GM21619 (cell line): ENCODE data around the gene PLCB2.

Source experiments
- ATAC-seq: cut with Tn5 transposase; IDR thresholded peaks from one replicate; pipeline ENCODE4 v1.9.1; 2021; ENCODE audit not compliant: unreplicated experiment

Gene PLCB2, protein sequence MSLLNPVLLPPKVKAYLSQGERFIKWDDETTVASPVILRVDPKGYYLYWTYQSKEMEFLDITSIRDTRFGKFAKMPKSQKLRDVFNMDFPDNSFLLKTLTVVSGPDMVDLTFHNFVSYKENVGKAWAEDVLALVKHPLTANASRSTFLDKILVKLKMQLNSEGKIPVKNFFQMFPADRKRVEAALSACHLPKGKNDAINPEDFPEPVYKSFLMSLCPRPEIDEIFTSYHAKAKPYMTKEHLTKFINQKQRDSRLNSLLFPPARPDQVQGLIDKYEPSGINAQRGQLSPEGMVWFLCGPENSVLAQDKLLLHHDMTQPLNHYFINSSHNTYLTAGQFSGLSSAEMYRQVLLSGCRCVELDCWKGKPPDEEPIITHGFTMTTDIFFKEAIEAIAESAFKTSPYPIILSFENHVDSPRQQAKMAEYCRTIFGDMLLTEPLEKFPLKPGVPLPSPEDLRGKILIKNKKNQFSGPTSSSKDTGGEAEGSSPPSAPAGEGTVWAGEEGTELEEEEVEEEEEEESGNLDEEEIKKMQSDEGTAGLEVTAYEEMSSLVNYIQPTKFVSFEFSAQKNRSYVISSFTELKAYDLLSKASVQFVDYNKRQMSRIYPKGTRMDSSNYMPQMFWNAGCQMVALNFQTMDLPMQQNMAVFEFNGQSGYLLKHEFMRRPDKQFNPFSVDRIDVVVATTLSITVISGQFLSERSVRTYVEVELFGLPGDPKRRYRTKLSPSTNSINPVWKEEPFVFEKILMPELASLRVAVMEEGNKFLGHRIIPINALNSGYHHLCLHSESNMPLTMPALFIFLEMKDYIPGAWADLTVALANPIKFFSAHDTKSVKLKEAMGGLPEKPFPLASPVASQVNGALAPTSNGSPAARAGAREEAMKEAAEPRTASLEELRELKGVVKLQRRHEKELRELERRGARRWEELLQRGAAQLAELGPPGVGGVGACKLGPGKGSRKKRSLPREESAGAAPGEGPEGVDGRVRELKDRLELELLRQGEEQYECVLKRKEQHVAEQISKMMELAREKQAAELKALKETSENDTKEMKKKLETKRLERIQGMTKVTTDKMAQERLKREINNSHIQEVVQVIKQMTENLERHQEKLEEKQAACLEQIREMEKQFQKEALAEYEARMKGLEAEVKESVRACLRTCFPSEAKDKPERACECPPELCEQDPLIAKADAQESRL

DNA sequence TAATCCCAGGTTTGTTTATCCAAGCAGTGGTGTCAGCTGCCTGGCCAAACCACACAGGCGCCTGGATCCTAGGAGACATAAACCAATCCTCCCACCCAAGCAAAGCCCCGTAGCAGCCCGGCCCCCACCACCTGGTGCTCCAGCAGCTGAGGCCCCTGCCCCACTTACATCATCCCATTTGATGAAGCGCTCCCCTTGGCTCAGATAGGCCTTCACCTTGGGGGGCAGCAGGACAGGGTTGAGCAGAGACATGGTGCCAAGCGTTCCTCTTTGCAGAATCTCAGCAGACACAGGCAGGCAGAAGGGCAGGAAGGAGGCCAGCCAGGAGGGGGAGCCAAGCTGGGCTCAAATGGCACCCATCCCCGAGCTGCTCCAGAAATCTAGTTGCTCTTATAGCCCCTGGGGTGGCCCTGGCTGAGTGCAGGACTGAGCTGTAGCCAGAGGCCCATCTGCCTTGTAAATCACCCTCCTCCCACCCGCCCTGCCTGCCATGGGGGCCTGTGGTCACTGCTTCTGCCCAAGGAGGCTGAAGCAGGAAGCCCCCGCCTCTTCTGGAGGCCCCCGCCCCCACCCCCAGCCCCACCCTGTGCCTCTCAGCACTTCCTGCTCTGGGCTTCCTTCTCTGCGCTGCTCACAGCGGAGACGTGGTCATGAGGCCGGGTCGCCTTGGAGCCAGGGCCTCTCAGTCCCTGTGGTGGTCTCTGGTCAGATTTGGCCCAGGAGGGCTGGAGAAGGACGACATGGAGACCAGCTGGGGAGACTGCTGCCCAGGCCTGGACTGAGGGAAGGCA is at the start of gene PLCB2:
Gene PLCB2, minus strand, starts transcription at position 515 of the 791 bp plus-strand sequence. Its CDS starts 263 bp downstream, at position 252.
- peak; percentile 64 for ATAC-seq

DNA sequence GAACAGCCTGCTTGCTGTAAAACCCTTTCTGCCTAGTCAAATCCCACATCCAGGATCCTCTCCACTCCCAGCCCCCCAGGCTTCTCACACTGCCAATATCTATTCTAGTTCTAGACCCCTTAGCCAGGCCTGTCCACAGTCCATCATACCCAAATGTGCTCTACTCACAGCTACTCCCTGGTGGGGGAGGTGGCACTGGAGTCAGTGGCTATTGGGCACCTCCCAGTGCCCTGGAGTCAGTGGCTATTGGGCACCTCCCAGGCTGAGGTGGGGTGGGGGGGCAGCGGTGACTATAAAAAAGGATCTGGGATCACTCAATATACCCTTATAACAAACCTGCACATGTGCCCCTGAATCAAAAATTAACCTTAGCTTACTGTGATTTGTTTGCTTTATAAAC is 49.5 kb upstream of the PLCB2 start:
- ATAC-seq: no peak

DNA sequence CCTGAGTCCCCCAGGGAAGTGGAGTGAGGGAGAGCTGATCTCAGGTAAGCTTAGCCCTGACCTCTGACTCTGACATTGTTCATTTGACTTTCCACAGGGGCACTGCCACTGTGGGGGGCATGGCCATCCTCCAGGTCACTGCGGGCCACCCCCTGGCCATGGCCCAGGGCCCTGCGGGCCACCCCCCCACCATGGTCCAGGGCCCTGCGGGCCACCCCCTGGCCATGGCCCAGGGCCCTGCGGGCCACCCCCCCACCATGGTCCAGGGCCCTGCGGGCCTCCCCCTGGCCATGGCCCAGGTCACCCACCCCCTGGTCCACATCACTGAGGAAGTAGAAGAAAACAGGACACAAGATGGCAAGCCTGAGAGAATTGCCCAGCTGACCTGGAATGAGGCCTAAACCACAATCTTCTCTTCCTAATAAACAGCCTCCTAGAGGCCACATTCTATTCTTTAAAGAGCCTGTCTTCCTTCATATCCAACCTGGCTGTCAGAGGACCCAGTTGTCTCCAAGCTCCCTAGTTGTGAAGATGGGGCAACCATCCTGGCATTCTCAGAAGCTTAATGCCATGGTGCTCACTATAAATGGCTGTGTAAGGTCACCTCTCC is 48.3 kb upstream of the PLCB2 start:
- ATAC-seq: no peak

DNA sequence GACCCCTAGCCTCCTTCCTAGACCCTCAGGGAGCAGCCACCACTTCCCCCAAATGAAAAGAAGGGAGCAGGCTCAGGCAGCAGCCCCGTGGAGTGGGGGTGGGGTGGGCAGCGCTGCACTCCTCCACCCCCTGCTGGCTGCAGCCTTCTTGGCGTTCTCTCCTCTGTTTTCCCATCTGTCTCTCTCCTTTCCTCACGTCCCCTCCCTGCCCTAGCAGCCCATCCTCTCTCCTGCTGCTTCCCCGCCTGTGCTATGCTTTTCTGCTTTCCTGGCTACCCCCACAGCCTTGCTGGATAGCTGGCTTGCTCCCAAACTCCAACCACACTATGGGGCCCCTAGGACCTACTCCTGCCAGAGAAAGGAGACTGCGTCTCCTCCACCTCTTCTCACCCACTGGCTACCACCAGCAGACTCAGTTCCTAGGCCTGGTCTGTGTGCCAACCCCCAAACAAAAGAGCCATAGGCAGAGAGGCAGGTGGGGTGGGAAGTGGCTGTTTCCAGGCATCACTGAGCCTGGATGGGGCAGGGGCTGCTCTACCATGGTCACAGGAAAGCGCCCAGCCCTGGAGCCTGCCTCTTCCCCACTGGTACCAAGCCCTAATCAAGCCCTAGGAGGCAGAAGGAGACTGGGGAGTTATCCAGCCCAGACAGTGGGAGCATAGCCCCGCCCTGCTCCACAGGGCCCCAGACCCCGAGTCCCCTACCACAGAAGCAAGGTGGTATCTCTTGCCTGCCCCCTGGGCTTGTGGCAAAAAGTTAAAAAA is 46.9 kb upstream of the PLCB2 start:
- no peak for ATAC-seq

DNA sequence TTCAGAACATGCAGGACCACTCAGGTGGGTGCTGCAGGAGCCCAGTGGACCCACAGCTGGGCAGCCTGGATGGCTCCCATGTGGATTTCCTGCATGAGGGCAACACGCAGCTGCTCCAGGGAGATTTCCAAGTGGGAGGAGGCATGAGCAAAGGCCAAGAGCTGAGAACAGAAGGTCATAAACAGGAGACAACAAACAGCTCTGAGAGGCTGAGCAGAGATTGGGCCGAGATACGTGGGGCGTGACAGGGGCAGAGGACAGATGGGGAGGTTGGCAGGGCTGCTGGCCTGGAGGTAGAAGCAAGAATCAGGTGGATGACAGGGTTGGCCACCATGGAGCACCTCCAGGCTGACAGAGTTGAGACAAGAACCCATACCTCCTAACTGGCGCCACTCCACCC is 46.0 kb upstream of the PLCB2 start:
- no peak for ATAC-seq

DNA sequence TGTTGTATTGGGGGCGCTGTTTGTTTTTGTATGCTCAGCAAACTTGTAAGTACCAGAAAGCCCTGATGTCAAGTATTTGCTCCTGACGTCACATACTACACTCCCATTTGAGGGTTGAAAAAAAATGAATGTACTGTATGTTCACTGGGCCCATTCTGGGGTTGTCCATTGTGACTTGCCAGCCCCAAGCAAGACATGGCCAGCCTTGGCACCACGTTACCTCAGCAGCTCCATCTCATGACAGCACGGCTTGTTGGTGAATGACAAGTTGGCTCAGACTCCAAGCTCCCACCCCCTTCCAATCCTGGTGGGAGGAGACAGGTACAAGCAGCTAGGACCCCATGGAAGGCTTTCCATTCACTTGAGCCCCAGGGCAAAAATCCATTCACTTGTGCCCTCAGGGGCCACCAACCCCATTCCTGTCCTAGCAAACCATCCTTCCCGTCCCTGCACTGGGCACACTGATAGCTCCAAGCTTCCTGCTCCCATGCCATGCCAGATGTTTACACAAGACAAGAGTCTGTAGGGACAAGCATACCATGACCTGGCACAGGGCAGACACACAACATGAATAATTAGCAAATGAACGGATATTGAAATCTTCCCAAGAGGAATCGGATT is 44.7 kb upstream of the PLCB2 start:
- ATAC-seq: no peak

DNA sequence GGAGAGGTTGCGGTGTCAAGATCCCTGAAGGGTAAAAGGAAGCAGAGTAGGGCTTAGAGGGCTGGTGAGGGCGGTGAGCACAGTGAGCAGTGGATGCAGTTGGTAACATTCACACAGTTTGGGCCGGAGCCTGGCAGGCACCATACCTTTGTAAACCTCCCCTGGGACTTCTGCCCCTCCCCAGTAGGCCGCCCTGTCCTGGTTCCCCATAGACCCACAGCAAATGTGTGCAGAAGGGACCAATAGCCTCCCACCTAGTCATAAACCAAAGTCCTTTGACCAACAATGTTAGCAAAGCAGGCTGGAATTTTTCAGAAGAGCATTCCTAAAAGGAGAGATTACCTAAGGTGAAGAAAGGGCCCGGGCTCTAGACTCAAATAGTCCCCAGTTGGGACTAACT is 41.4 kb upstream of the PLCB2 start:
- no peak for ATAC-seq

DNA sequence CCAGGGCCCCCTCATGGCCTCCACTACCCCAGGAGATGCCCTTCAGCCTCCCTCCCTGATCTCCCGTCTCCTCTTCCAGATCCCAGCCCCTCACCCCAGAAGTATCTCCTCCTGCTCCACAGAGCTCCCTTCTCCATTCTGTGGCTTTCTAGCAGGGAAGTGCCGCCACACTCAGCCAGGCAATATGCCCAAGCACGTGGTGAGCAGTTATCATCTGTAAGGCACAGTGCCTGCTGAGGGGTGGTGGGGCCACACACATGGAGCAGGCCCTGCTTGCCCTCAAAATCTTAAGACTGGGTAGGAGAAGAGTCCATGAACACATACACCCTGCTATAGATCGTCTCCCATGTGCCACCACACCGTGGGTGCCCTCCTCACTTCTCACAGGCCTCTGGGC is 40.7 kb upstream of the PLCB2 start:
- no peak for ATAC-seq

DNA sequence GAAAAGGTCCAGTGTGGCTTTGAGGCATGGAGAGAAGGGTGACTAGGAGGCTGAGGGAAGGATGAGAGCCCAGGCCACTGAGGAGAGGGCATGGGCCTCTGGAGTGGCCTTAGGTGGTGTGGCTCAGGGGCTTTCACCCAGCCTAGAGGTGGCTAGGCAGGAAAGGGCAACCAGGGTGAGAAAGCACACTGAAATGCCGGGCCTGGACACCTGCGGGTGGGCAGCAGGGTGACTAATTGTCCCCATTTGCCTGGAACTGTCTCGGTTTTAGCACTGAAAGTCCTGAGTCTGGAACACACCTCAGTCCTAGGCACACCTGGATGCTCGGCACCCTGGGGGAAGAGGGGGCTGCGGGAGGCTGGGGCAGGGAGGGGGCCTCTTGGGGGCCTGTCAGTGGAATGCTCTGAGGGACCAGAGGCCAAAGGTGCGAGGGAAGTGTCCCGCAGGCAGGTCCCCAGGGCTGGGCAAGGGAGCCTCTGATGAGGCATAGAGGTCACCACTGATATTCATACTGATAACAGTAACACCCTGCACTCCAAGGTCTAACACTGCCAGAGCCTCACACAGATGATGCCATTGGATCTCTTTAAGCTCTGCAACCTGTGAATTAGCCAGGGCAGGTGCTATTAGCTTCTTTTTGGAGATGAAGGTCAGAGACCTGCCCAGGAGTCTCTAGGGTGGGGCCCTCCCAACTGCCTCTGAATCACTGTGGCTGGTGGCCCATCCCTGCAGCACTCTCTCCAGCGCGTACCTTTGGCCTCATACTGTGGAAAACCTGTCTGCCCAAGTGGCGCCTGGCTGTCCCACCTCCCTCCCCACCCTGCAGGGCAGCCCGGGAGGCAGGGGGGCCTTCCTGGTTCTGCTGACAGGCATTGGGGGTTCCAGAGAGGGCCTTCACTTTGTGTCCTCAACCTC is 40.1 kb upstream of the PLCB2 start:
- ATAC-seq: no peak

DNA sequence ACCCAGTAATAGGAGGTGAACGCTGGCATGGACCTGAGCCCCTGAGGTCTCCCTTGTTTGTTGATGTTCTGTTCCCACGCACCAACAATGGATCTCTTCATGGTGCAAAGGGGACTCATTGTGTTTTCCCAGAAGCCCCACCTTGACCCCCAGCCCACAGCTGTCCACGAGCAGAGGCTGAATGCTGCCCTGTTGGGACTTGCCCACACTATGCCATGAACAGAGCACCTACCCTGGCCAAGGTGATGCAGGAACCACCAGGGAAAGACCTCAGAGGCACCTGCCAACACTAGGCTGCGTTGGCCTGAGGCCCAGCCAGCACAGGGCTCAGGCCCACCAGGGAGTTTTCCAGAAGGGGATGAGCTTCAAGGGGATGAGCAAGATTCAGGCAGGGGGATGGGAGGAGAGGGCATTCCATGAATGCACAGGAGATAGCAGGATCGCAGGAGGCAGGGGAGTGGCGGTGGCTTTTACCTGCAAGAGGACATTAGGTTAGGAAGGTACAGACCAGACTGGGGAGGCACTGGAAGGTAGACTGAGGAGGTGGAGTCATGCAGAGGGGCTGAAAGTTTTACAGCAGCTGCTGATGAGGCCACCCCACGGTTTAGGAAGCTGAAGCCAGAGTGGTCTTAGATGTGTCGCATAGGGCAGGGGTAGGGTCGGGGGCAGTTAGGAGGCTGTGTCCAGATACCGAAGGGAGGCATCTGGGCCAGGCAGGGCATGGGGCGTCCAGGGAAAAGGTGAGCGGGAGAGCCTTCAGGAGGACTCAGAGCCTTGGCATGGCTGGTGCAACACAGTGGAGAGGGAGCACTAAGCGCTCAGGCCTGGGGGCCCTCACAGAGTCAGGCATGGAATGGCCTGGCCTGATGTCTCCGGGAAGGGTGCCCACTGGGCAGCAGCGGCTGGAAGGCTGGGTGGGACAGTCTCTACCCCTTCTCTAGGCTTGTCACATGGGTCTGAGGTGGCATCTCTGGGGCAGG is 39.1 kb upstream of the PLCB2 start:
- no peak for ATAC-seq

DNA sequence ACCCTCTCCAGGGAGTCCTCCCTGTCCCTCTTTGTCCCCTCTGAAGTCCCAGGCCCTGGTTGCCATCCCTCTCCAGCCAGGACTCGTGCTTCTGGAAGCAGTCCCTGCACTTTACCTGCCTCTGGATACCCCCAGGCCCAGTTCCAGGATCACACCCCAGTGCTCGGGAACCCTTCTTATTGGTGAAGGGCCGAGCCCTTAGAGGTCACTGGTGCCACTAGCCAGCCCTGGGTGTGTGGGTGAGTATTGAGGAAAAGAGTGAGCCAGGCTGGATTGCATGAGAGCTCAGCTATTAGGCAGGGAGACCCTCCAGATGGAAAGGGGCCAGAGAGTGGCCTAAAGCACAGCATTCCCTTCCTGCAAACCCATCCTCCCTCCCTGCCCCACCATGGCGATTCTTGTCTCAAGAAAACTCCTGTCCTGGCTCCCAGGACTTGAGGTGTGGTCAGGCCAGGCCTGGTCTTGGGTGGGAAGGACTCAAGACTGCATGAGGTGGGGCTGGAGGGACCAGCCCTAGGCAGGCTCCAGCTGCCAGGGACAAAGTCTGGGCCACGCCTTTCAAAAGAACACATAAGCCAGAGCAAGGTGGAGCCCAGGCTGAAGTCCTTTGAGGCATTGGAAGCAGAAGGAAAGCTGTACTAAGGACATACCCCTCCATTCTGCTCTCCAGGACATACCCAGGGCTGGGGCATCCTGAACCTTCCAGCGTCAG is 38.3 kb upstream of the PLCB2 start:
- ATAC-seq: no peak

DNA sequence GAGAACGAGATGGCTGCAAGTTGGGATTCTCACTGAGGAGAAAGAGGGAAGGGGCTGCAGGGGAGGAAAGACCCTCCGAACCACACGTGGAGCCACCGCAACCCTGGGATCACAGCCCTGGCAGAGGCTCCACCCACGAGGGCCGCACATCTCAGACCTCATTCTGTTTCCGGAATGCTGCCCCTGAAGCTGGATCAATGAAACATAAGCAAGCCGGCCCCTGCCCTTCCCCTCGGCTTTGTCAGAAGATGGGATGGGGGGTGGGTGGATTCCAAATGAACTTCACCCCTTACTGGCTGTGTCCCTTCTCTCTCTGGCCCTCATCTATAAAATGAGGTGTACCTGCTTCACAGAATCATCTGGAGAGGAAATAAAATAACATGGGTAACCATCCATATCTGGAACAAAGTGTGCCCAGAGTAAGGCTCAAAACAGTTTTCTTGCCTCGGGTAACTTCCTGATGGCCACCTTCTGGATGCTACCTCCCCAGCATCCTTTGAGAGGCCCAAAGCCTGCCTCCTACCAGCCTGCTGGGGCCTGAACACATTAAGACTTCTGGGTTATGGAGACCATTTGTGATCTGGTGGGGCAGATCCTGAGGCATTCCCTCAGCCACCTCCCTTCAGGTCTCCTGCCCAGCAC is 37.6 kb upstream of the PLCB2 start:
- no peak for ATAC-seq

DNA sequence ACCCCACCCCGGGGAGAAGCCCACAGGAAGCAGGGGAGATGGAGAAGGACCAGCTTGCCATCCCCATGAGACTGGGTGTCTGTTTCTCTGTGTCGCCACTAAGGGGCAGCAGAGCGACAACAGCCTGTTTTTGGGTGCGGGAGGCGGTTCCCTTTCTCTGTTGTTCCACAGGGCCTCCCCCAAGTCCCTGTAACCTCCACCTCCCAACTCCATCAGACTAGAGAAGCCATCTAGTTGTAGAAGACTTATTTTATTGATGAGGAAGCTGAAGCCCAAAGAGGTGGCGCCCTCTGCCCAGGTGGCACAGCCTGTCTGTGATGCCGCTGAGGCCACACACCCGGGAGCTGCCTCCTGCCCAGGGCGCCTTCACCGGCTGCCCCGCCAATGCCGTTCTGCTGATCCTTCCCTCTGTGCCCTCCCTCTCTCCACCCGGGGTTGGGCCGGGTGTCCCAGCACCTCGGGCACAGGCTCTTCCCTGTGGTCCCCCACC is 36.9 kb upstream of the PLCB2 start:
- ATAC-seq: peak; percentile 56

DNA sequence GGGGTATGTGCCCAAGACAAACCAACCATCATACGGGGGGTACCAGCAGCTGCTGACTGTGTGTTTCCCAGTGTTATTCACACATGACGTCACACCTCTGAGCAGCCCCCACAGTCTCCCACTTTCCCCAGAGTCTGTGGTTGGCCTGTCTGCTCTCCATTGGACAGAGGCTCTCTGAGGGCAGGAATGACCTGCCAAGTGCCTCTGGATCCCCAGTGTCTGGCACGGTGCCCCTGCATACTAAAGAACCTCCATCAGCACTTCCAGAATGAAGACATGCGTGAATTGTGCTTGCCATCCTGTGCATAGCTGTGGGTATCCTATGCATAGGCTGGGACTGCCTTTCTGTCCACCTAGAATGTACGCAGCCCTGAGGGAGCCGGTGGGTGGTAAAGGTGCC is 36.5 kb upstream of the PLCB2 start:
- no peak for ATAC-seq

DNA sequence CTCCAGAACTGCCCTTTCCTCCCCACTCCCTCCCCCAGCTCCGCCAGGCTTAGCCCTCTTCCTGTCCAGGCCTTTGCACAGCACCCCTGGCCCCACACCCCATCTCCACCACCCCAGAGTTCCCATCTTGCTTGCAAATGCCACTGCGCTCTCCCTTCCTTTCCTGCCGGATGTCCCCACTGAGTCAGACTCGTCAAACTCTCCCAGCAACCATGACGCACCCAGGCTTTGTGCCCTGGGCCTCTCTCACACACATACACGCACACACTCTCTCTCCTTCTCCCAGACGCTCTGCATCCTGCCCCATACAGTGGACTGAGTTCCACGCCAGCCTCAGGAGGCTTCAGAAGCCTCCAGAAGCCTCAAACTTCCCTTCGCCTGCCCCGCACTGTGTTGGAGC is 35.8 kb upstream of the PLCB2 start:
- no peak for ATAC-seq
